Osteoblast (primary cell): ENCODE data around the gene GDPD5. TPM values are rescaled to one million over a fixed set of nuclear protein-coding genes. Genes with fewer than 3 reads are reported as not detected.
A peak's percentile ranks its signal among the peaks of the same experiment; 100 is the strongest.

Source experiments
- DNase-seq: peaks from one replicate; pipeline ENCODE4 v3.0.0; 2011; ENCODE audit warnings: low spot score, mixed read lengths; ENCODE audit not compliant: insufficient read length; ENCODE audit errors: missing footprints
- H2AFZ ChIP-seq: 2 replicates; pipeline ENCODE4 v1.6.0; 2011; ENCODE audit warnings: mild to moderate bottlenecking, low read length
- H3K27ac ChIP-seq: 2 replicates; pipeline ENCODE4 v1.5.1; 2011; ENCODE audit warnings: mild to moderate bottlenecking, low read depth, low read length, moderate library complexity
- H3K27me3 ChIP-seq: 2 replicates; pipeline ENCODE4 v1.6.0; 2012; ENCODE audit warnings: mild to moderate bottlenecking, control low read depth, inconsistent platforms, low read length, moderate library complexity; ENCODE audit not compliant: insufficient read depth
- H3K36me3 ChIP-seq: 2 replicates; pipeline ENCODE4 v1.5.1; 2011; ENCODE audit warnings: mild to moderate bottlenecking, low read length, control low read depth, moderate library complexity; ENCODE audit not compliant: insufficient read depth
- H3K4me1 ChIP-seq: 2 replicates; pipeline ENCODE4 v1.5.1; 2011; ENCODE audit warnings: mild to moderate bottlenecking, low read length, control low read depth, moderate library complexity; ENCODE audit not compliant: insufficient read depth
- H3K4me2 ChIP-seq: 2 replicates; pipeline ENCODE4 v1.6.0; 2011; ENCODE audit warnings: mild to moderate bottlenecking, low read length; ENCODE audit not compliant: insufficient read depth
- H3K4me3 ChIP-seq: fragments of 200-600 bp; sonication (generic); 3 replicates; pipeline ENCODE4 v1.5.1; 2012; ENCODE audit warnings: mild to moderate bottlenecking, low read length, inconsistent platforms; ENCODE audit not compliant: insufficient read depth
- H3K79me2 ChIP-seq: 2 replicates; pipeline ENCODE4 v1.6.0; 2012; ENCODE audit warnings: mild to moderate bottlenecking, low read length, control low read depth, inconsistent platforms; ENCODE audit not compliant: insufficient read depth
- H3K9me3 ChIP-seq: 2 replicates; pipeline ENCODE4 v1.5.1; 2011; ENCODE audit warnings: low read depth, low read length, control low read depth
- H4K20me1 ChIP-seq: 2 replicates; pipeline ENCODE4 v1.6.0; 2012; ENCODE audit warnings: mild to moderate bottlenecking, low read length, control low read depth; ENCODE audit not compliant: insufficient read depth
- CTCF ChIP-seq: IDR thresholded peaks from 2 replicates; pipeline ENCODE4 v1.5.1; 2011; ENCODE audit warnings: mild to moderate bottlenecking, low read depth, low read length, moderate library complexity; ENCODE audit errors: extremely low read depth
- total RNA-seq: library from RNA; depleted of rRNA; stranded (reverse); fragments of >200 nt; gene quantifications from 2 replicates; pipeline ENCODE4 v1.2.3, GENCODE V29; 2012

Gene GDPD5
- total RNA-seq, 1 donor, result 13.4 TPM

- H4K20me1 ChIP-seq, result peaks cover 24% of the 10 kb centered on the region
- peaks cover 16% of the 10 kb centered on the region for H3K36me3 ChIP-seq
- no peak overlapping the region for H3K4me3 ChIP-seq
- no peaks in the 10 kb centered on the region for H3K9me3 ChIP-seq
- H3K27me3 ChIP-seq, result no peaks in the 10 kb centered on the region
- DNase-seq, result peak; percentile 84
- peaks cover 36% of the 10 kb centered on the region for H3K79me2 ChIP-seq
- H3K4me2 ChIP-seq, result peak overlapping the region; percentile 28
- H3K27ac ChIP-seq, result peak overlapping the region; percentile 64
- TF ChIP-seq CTCF, result no peak
- peaks cover 65% of the 10 kb centered on the region for H3K4me1 ChIP-seq
- no peak overlapping the region for H2AFZ ChIP-seq
These were observed 34.9 kb upstream of the GDPD5 start for GRCh38 chr11:75560644-75561043.

DNA sequence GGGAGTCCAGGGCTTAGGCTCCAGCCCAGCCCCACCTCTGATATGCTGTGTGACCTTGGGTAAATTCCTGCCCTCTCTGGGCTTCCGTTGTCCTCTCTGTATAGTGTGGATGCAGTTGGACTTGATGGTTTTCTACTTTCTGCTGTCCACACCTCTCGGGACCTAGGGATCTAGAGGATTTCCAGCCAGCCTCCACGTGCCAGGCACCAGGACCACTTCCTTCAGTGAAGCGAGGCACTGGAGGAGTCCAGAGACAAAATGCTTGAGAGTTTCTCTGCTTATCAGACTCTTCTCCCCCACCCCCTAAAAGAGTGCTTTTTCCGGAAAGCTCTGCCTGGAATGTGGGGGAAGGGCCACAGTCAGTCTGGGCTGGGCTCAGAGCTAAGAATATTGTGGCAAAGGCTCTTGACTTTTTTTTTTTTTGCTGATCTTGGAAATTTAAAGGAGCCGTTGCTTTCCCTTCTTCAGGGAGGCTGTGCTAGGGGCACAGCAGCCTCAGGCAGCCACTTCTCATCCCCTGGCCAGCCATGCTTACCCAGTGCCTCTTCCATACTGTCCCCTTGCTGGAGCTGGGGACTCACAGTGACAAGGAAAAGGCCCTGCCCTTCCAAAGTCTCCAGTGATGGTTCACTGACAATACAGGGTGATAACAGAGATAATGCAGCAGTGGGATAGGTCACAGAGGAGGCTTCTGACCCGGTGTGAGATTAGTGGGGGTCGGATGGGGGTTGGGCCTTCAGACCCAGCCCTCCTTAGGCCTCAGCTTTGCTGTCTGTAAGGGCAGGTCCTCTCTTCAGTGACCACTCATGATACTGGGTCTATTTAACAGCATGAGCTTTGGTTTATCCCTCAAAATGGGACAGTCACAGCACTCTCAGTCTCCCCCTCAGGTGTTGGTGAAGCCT, 33.5 kb upstream of the GDPD5 start:
- TF ChIP-seq CTCF, result no peak
- peaks cover 56% of the 10 kb centered on the region for H3K4me1 ChIP-seq
- H3K4me2 ChIP-seq, result peak overlapping the region; percentile 82
- no peaks in the 10 kb centered on the region for H3K9me3 ChIP-seq
- peak; percentile 88 for DNase-seq
- H3K36me3 ChIP-seq, result peaks cover 7% of the 10 kb centered on the region
- H4K20me1 ChIP-seq, result peaks cover 9% of the 10 kb centered on the region
- H2AFZ ChIP-seq, result peak overlapping the region; percentile 87
- H3K27me3 ChIP-seq, result no peaks in the 10 kb centered on the region
- peak overlapping the region; percentile 56 for H3K4me3 ChIP-seq
- peaks cover 21% of the 10 kb centered on the region for H3K79me2 ChIP-seq
- peak overlapping the region; percentile 95 for H3K27ac ChIP-seq

- Histone ChIP-seq H3K4me1 (peaks cover 62% of the 10 kb centered on the region), H4K20me1 (no peaks in the 10 kb centered on the region), H3K27me3 (no peaks in the 10 kb centered on the region), H3K27ac (peak overlapping the region; percentile 95), H3K4me3 (peak overlapping the region; percentile 56), H3K36me3 (no peaks in the 10 kb centered on the region), H3K79me2 (peaks cover 8% of the 10 kb centered on the region), H3K9me3 (no peaks in the 10 kb centered on the region), H3K4me2 (peak overlapping the region; percentile 82), H2AFZ (peak overlapping the region; percentile 64)
- DNase-seq, result peak; percentile 98
- TF ChIP-seq CTCF, result no peak
These were observed 32.1 kb upstream of the GDPD5 start for GRCh38 chr11:75557666-75558494.

GRCh38 chr11:75556275-75556674, 30.5 kb upstream of the GDPD5 start:
- no peaks in the 10 kb centered on the region for H3K9me3 ChIP-seq
- no peaks in the 10 kb centered on the region for H3K27me3 ChIP-seq
- H3K4me3 ChIP-seq, result no peak overlapping the region
- no peak overlapping the region for H3K4me2 ChIP-seq
- no peak overlapping the region for H3K27ac ChIP-seq
- peaks cover 56% of the 10 kb centered on the region for H3K4me1 ChIP-seq
- no peaks in the 10 kb centered on the region for H4K20me1 ChIP-seq
- no peaks in the 10 kb centered on the region for H3K79me2 ChIP-seq
- TF ChIP-seq CTCF, result no peak
- no peaks in the 10 kb centered on the region for H3K36me3 ChIP-seq
- H2AFZ ChIP-seq, result no peak overlapping the region
- DNase-seq, result peak; percentile 30
